B cell (primary cell): Measurements from ENCODE around the gene CALML6. TPM values are rescaled to one million over a fixed set of nuclear protein-coding genes. Genes with fewer than 3 reads are reported as not detected.

ENCODE experiments used
- ATAC-seq: fragments of 200-7000 bp; cut with Tn5 transposase; one replicate; pipeline ENCODE4 v1.10.0; 2021; ENCODE audit warnings: low read depth, mild to moderate bottlenecking, moderate number of reproducible peaks, moderate library complexity
- CTCF ChIA-PET: fragments of 350-600 bp; sonication (Branson Sonifier 250); formaldehyde crosslinking; loops from one replicate; lab custom pipeline; 2021; ENCODE audit warnings: antibody characterized with exemption, inconsistent platforms; lab: Charles Lee
- POLR2A ChIA-PET: fragments of 350-600 bp; sonication (Branson Sonifier 250); formaldehyde crosslinking; loops from one replicate; lab custom pipeline; 2021; ENCODE audit warnings: antibody characterized with exemption; lab: Charles Lee
- DNase-seq: peaks from one replicate; pipeline ENCODE4 v3.0.0; 2013
- H2AFZ ChIP-seq: 2 replicates; pipeline ENCODE4 v1.6.1; 2012; ENCODE audit warnings: mild to moderate bottlenecking, low read depth, low read length; ENCODE audit not compliant: insufficient read depth, poor library complexity, severe bottlenecking
- H3K27ac ChIP-seq, 2 donors: 1 replicate in 1 of 2; 2 replicates in 1 of 2; pipeline ENCODE4 v1.5.1; 2012 to 2013; ENCODE audit warnings: low read length in 2 of 2, mild to moderate bottlenecking in 2 of 2, moderate library complexity in 1 of 2
- H3K27me3 ChIP-seq, 4 experiments: fragments of 200-600 bp in 1 of 4; sonication (generic) in 1 of 4; replicated peaks in 1 of 4; 1 replicate in 2 of 4; 2 replicates in 2 of 4; pipeline versions ENCODE4 v1.6.1 to v1.7.0; 2013 to 2016; ENCODE audit warnings: low read length in 3 of 4, mild to moderate bottlenecking in 2 of 4, mixed read lengths in 1 of 4, moderate library complexity in 1 of 4; ENCODE audit not compliant: insufficient read depth in 4 of 4, control insufficient read depth in 3 of 4; ENCODE audit errors: control extremely low read depth in 1 of 4
- H3K36me3 ChIP-seq, 2 experiments: replicated peaks in 1 of 2; 1 replicate in 1 of 2; 2 replicates in 1 of 2; pipeline versions ENCODE4 v1.6.1 to v1.7.1; 2013; ENCODE audit warnings: low read length in 1 of 2; ENCODE audit not compliant: insufficient read depth in 2 of 2, control insufficient read depth in 1 of 2; ENCODE audit errors: control extremely low read depth in 1 of 2, extremely low read depth in 1 of 2
- H3K4me1 ChIP-seq, 2 donors: fragments of 200-600 bp in 1 of 2; sonication (generic) in 1 of 2; 1 replicate in 1 of 2; 2 replicates in 1 of 2; pipeline versions ENCODE4 v1.5.1 to v1.6.1; 2013 to 2017; ENCODE audit warnings: low read length in 2 of 2; ENCODE audit not compliant: control insufficient read depth in 2 of 2, insufficient read depth in 2 of 2
- H3K4me2 ChIP-seq: replicated peaks from 2 replicates; pipeline ENCODE3; 2012; ENCODE audit warnings: mild to moderate bottlenecking, low read depth, low read length; ENCODE audit not compliant: poor library complexity, severe bottlenecking
- H3K4me3 ChIP-seq, 5 experiments: fragments of 200-600 bp in 1 of 5; sonication (generic) in 1 of 5; 1 replicate in 3 of 5; 2 replicates in 2 of 5; pipeline versions ENCODE4 v1.5.1 to v1.7.0; 2011 to 2016; ENCODE audit warnings: low read length in 4 of 5, mild to moderate bottlenecking in 4 of 5, low read depth in 2 of 5, control low read depth in 1 of 5, moderate library complexity in 1 of 5; ENCODE audit not compliant: insufficient read depth in 1 of 5; ENCODE audit errors: control extremely low read depth in 1 of 5, extremely low read depth in 1 of 5
- H3K79me2 ChIP-seq: fragments of 200-600 bp; sonication (generic); one replicate; pipeline ENCODE4 v1.6.0; 2016; ENCODE audit warnings: low read length; ENCODE audit not compliant: control insufficient read depth, insufficient read depth
- H3K9ac ChIP-seq: fragments of 200-600 bp; sonication (generic); 2 replicates; pipeline ENCODE4 v1.6.1; 2017; ENCODE audit warnings: mild to moderate bottlenecking, low read length, moderate library complexity
- H3K9me3 ChIP-seq, 3 donors: one replicate each; pipeline versions ENCODE4 v1.6.1 to v1.7.1; 2013; ENCODE audit warnings: low read length in 2 of 3; ENCODE audit not compliant: control insufficient read depth in 2 of 3, insufficient read depth in 1 of 3; ENCODE audit errors: control extremely low read depth in 1 of 3
- H4K20me1 ChIP-seq: 2 replicates; pipeline ENCODE4 v1.6.0; 2012; ENCODE audit warnings: mild to moderate bottlenecking, low read length; ENCODE audit not compliant: insufficient read depth, control insufficient read depth, poor library complexity, severe bottlenecking
- H3K27ac Mint-ChIP-seq: one replicate; pipeline ENCODE4 v1.8.0; 2021; ENCODE audit warnings: mixed read lengths
- H3K27me3 Mint-ChIP-seq: one replicate; pipeline ENCODE4 v1.8.0; 2021; ENCODE audit warnings: mixed read lengths
- H3K4me1 Mint-ChIP-seq: one replicate; pipeline ENCODE4 v1.8.0; 2021; ENCODE audit warnings: mixed read lengths
- H3K4me3 Mint-ChIP-seq: one replicate; pipeline ENCODE4 v1.8.0; 2021; ENCODE audit warnings: mixed read lengths
- H3K9me3 Mint-ChIP-seq: one replicate; pipeline ENCODE4 v1.8.0; 2022; ENCODE audit warnings: mixed read lengths; ENCODE audit not compliant: insufficient read depth
- CTCF ChIP-seq: fragments of 200-600 bp; IDR thresholded peaks from one replicate; pipeline ENCODE4 v1.8.0; 2022; ENCODE audit warnings: antibody characterized with exemption, mild to moderate bottlenecking
- EZH2 ChIP-seq: IDR thresholded peaks from 2 replicates; pipeline ENCODE4 v1.6.1; 2012; ENCODE audit warnings: borderline replicate concordance, low read depth, mild to moderate bottlenecking, moderate library complexity, low read length; ENCODE audit not compliant: insufficient read depth, poor library complexity, severe bottlenecking
- WGBS: methylation state at CpG from one replicate; pipeline ENCODE4 v1.1.5; 2013; ENCODE audit warnings: missing lambda C conversion rate; ENCODE audit not compliant: insufficient coverage; 5-methylcytosine and 5-hydroxymethylcytosine counted together
- intact Hi-C: fragments of 100-400 bp; cut with micrococcal nuclease; formaldehyde crosslinking; loops from one replicate; pipeline ENCODE4 v1.10.0; 2022
- polyA plus RNA-seq: library from polyadenylated mRNA; depleted of rRNA; stranded (reverse); fragments of >200 nt; gene quantifications from 2 replicates; pipeline ENCODE4 v1.2.3, GENCODE V29; 2012
- total RNA-seq, 2 donors: library from RNA; stranded (reverse); fragments of 120-200 nt in 1 of 2; gene quantifications; 1 replicate in 1 of 2; 2 replicates in 1 of 2; pipeline versions ENCODE4 v1.2.3 to v1.2.4, GENCODE V29; 2013 to 2022

Gene CALML6
- total and polyA plus RNA-seq, 2 donors (not counting 1 experiment from before 2014, with no cell fraction given) = 0.64 to 2.0 TPM

DNA sequence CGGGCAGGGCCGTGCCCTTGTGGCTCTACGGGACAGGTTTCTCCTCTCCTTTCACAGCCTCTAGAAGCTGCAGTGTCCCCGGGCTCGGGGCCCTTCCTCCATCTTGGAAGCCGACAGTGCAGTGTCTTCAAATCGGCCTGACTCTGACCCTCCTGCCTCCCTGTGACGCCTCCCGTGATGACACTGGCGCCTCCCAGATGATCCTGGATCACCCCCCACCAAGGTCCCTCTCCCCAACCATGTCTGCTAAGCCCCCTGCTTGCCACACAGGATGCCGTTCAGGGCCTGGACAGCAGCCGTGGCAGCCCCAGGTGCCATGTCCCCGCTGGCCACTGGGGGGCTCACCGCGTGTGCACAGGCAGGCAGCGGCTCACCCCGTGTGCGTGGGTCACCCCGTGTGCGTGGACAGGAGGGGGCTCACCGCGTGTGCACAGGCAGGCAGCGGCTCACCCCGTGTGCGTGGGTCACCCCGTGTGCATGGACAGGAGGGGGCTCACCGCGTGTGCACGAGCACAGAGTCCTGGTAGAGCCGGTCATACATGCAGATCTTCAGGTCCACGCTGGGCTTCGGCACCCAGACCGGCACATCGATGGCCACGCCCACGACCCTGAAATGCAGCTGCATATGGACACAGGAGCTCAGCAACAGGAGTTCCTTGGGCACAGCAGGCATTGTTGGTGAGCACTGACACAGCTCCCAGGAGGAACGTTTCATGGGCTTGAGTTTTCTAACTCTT is 28.9 kb downstream of the CALML6 start:
- Histone ChIP-seq H3K9me3 (no peaks in the 10 kb centered on the region), H4K20me1 (no peaks in the 10 kb centered on the region), H3K4me1 (peaks cover 2 to 8% of the 10 kb centered on the region in 2 donors), H3K9ac (no peak overlapping the region), H3K27ac (no peak overlapping the region), H3K27me3 (peaks cover 0 to 7% (median 0%) of the 10 kb centered on the region in 4 experiments), H2AFZ (peak overlapping the region; percentile 57), H3K4me2 (peak overlapping the region; percentile 47), H3K79me2 (no peaks in the 10 kb centered on the region), H3K36me3 (no peaks in the 10 kb centered on the region), H3K4me3 (no peak overlapping the region)
- Mint-ChIP-seq H3K9me3 (no peaks in the 10 kb centered on the region), H3K27me3 (peaks cover 3% of the 10 kb centered on the region), H3K27ac (no peak overlapping the region), H3K4me3 (peak overlapping the region; percentile 56), H3K4me1 (peaks cover 8% of the 10 kb centered on the region)
- DNase-seq (peak; percentile 68), ATAC-seq (peak; percentile 90)
- POLR2A ChIA-PET = no interaction called here
- whole genome bisulfite sequencing = 25% methylated on average over 37 of the region's 37 CpGs
- CTCF ChIA-PET = interaction anchor here (2.5 kb wide), 1 partner anchor 100 kb away, joined by 30 read pairs; no protein-coding TSS in a partner anchor
- no peak for TF ChIP-seq EZH2
- peak; percentile 91 for TF ChIP-seq CTCF
- intact Hi-C loops = loop anchor here (1.0 kb wide), 1 partner anchor 102 kb away; no protein-coding TSS in a partner anchor

DNA sequence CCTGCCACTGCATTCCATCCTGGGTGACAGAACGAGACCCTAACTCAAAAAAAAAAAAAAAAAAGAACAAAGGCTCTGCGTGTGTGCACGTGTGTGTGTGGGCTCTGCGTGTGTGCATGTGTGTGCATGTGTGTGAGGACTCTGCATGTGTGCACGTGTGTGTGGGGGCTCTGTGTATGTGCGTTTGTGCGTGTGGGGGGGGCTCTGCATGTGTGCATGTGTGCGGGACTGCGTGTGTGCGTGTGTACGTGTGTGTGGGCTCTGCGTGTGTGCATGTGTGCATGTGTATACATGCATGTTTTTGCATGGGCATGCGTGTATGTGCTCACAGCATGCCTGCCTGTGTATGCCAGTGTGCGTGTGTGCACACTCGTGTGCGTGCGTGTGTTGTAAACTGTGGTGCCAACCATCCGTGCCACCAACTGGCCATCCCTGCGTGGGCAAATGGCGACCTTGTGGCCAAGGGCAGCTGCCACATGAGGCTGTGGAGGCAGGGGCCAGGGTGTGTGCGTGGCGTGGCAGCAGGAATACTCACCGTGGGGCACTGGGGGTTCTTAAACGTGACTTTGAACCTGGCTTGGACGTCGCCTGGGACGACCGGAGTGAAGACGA is 30.8 kb downstream of the CALML6 start:
- Histone ChIP-seq H3K27ac (no peak overlapping the region), H2AFZ (no peak overlapping the region), H3K4me1 (peaks cover 2 to 8% of the 10 kb centered on the region in 2 donors), H3K79me2 (no peaks in the 10 kb centered on the region), H3K9me3 (peaks cover 0 to 1% (median 1%) of the 10 kb centered on the region in 3 donors), H3K36me3 (no peaks in the 10 kb centered on the region), H3K4me2 (no peak overlapping the region), H3K9ac (no peak overlapping the region), H3K4me3 (no peak overlapping the region), H4K20me1 (no peaks in the 10 kb centered on the region), H3K27me3 (peaks cover 0 to 7% (median 0%) of the 10 kb centered on the region in 4 experiments)
- intact Hi-C loops = no loop called here
- Mint-ChIP-seq H3K27me3 (peaks cover 12% of the 10 kb centered on the region), H3K4me3 (no peak overlapping the region), H3K9me3 (peaks cover under 1% of the 10 kb centered on the region), H3K4me1 (peaks cover 8% of the 10 kb centered on the region), H3K27ac (no peak overlapping the region)
- 86% methylated on average over 28 of the region's 29 CpGs for WGBS
- TF ChIP-seq EZH2 (no peak), CTCF (no peak)
- ChIA-PET CTCF (interaction anchor here (1.9 kb wide), 1 partner anchor 98 kb away, joined by 5 read pairs; no protein-coding TSS in a partner anchor), POLR2A (no interaction called here)
- ATAC-seq (no peak), DNase-seq (no peak)
